H9 (cell line): Measurements from ENCODE around the gene IREB2. TPM values are rescaled to one million over a fixed set of nuclear protein-coding genes. Genes with fewer than 3 reads are reported as not detected.
A peak's percentile ranks its signal among the peaks of the same experiment; 100 is the strongest.

Experiments used
- DNase-seq: peaks from one replicate; pipeline ENCODE4 v3.0.0-alpha.2; 2017
- H2AFZ ChIP-seq: one replicate; pipeline ENCODE4 v1.6.1; 2013; ENCODE audit warnings: mild to moderate bottlenecking, low read length, control low read depth, moderate library complexity
- H2AK5ac ChIP-seq: 2 replicates; pipeline ENCODE4 v1.6.1; 2013; ENCODE audit warnings: low read length, control low read depth, mixed read lengths; ENCODE audit not compliant: insufficient read length
- H2BK120ac ChIP-seq: one replicate; pipeline ENCODE4 v1.6.1; 2013; ENCODE audit warnings: low read depth, mild to moderate bottlenecking, low read length, control low read depth, inconsistent platforms; ENCODE audit not compliant: poor library complexity, severe bottlenecking
- H2BK12ac ChIP-seq: 2 replicates; pipeline ENCODE4 v1.6.1; 2013; ENCODE audit warnings: low read length, control low read depth, mixed read lengths, low read depth; ENCODE audit not compliant: insufficient read length
- H2BK15ac ChIP-seq: 2 replicates; pipeline ENCODE4 v1.6.1; 2013; ENCODE audit warnings: low read depth, low read length, control low read depth
- H2BK20ac ChIP-seq: one replicate; pipeline ENCODE4 v1.6.1; 2013; ENCODE audit warnings: low read depth, mild to moderate bottlenecking, low read length, control low read depth, inconsistent platforms; ENCODE audit not compliant: poor library complexity, severe bottlenecking
- H2BK5ac ChIP-seq: 2 replicates; pipeline ENCODE4 v1.6.1; 2013; ENCODE audit warnings: low read length, control low read depth, mixed read lengths; ENCODE audit not compliant: insufficient read length
- H3K14ac ChIP-seq: 2 replicates; pipeline ENCODE4 v1.6.1; 2013; ENCODE audit warnings: low read length, control low read depth; ENCODE audit not compliant: insufficient read depth
- H3K18ac ChIP-seq: 2 replicates; pipeline ENCODE4 v1.6.1; 2013; ENCODE audit warnings: low read depth, mild to moderate bottlenecking, mixed read lengths, low read length, control low read depth; ENCODE audit not compliant: insufficient read length
- H3K23ac ChIP-seq: 2 replicates; pipeline ENCODE4 v1.6.1; 2013; ENCODE audit warnings: low read length, control low read depth, mixed read lengths, low read depth; ENCODE audit not compliant: insufficient read length
- H3K23me2 ChIP-seq: 2 replicates; pipeline ENCODE4 v1.6.1; 2013; ENCODE audit warnings: low read depth, mild to moderate bottlenecking, mixed read lengths, low read length, control low read depth; ENCODE audit not compliant: insufficient read length, poor library complexity, severe bottlenecking
- H3K27ac ChIP-seq: 2 replicates; pipeline ENCODE4 v1.5.1; 2013; ENCODE audit warnings: low read length, control low read depth, mixed read lengths, low read depth; ENCODE audit not compliant: insufficient read length
- H3K27me3 ChIP-seq: 2 replicates; pipeline ENCODE4 v1.6.1; 2013; ENCODE audit warnings: low read length, control low read depth, inconsistent platforms; ENCODE audit not compliant: insufficient read depth
- H3K4ac ChIP-seq: 2 replicates; pipeline ENCODE4 v1.6.1; 2013; ENCODE audit warnings: low read depth, mild to moderate bottlenecking, control low read depth, inconsistent platforms, low read length, moderate library complexity
- H3K4me1 ChIP-seq: 2 replicates; pipeline ENCODE4 v1.6.1; 2013; ENCODE audit warnings: low read length, control low read depth, inconsistent platforms; ENCODE audit not compliant: insufficient read depth
- H3K4me2 ChIP-seq: 2 replicates; pipeline ENCODE4 v1.6.1; 2013; ENCODE audit warnings: low read length, control low read depth, mixed read lengths; ENCODE audit not compliant: insufficient read length, insufficient read depth
- H3K56ac ChIP-seq: 2 replicates; pipeline ENCODE4 v1.6.1; 2013; ENCODE audit warnings: low read depth, mild to moderate bottlenecking, mixed read lengths, low read length, control low read depth; ENCODE audit not compliant: insufficient read length
- H3K79me1 ChIP-seq: 2 replicates; pipeline ENCODE4 v1.6.1; 2013; ENCODE audit warnings: low read depth, mild to moderate bottlenecking, moderate library complexity, low read length, control low read depth, inconsistent platforms; ENCODE audit not compliant: insufficient read depth, poor library complexity, severe bottlenecking
- H3K79me2 ChIP-seq: 2 replicates; pipeline ENCODE4 v1.6.1; 2013; ENCODE audit warnings: low read length, control low read depth, inconsistent platforms; ENCODE audit not compliant: insufficient read depth
- H3K9ac ChIP-seq: 2 replicates; pipeline ENCODE4 v1.6.1; 2013; ENCODE audit warnings: low read length, control low read depth, mixed read lengths; ENCODE audit not compliant: insufficient read length; ENCODE audit errors: extremely low read depth
- H3K9me3 ChIP-seq: one replicate; pipeline ENCODE4 v1.6.1; 2013; ENCODE audit warnings: low read depth, low read length, inconsistent platforms; ENCODE audit not compliant: control insufficient read depth
- H3T11ph ChIP-seq: one replicate; pipeline ENCODE4 v1.6.1; 2013; ENCODE audit warnings: mild to moderate bottlenecking, low read length, control low read depth, inconsistent platforms
- H4K20me1 ChIP-seq: one replicate; pipeline ENCODE4 v1.6.1; 2013; ENCODE audit not compliant: control insufficient read depth, insufficient read length, insufficient read depth
- H4K5ac ChIP-seq: 2 replicates; pipeline ENCODE4 v1.6.1; 2013; ENCODE audit warnings: low read depth, mild to moderate bottlenecking, mixed read lengths, low read length, control low read depth; ENCODE audit not compliant: insufficient read length
- H4K8ac ChIP-seq: replicated peaks from 2 replicates; pipeline ENCODE4 v1.6.1; 2013; ENCODE audit warnings: low read length, control low read depth, mixed read lengths, low read depth; ENCODE audit not compliant: insufficient read length
- H4K91ac ChIP-seq: 2 replicates; pipeline ENCODE4 v1.6.1; 2013; ENCODE audit warnings: low read depth, mild to moderate bottlenecking, moderate library complexity, mixed read lengths, low read length, control low read depth; ENCODE audit not compliant: insufficient read length
- H3K27ac Mint-ChIP-seq, 3 experiments: 2 replicates in 2 of 3; 3 replicates in 1 of 3; pipeline ENCODE4 v1.8.0; 2020 to 2021; ENCODE audit warnings: mixed read lengths in 3 of 3, mild to moderate bottlenecking in 1 of 3, moderate library complexity in 1 of 3
- H3K27me3 Mint-ChIP-seq: 2 replicates; pipeline ENCODE4 v1.8.0; 2021; ENCODE audit warnings: low read depth, mild to moderate bottlenecking, moderate library complexity, mixed read lengths
- H3K36me3 Mint-ChIP-seq, 3 experiments: 2 replicates in 2 of 3; 3 replicates in 1 of 3; pipeline ENCODE4 v1.8.0; 2020 to 2021; ENCODE audit warnings: low read depth in 3 of 3, mixed read lengths in 3 of 3; ENCODE audit not compliant: insufficient read depth in 1 of 3
- H3K4me1 Mint-ChIP-seq, 2 experiments: 2 replicates each; pipeline ENCODE4 v1.8.0; 2020; ENCODE audit warnings: mixed read lengths in 2 of 2
- H3K4me3 Mint-ChIP-seq, 2 experiments: 2 replicates in 1 of 2; 3 replicates in 1 of 2; pipeline ENCODE4 v1.8.0; 2020 to 2021; ENCODE audit warnings: mild to moderate bottlenecking in 2 of 2, mixed read lengths in 2 of 2, moderate library complexity in 1 of 2
- H3K9me3 Mint-ChIP-seq, 2 experiments: 2 replicates in 1 of 2; 3 replicates in 1 of 2; pipeline ENCODE4 v1.8.0; 2020; ENCODE audit warnings: mild to moderate bottlenecking in 2 of 2, mixed read lengths in 2 of 2, moderate library complexity in 1 of 2
- WGBS: extraction: QIAGEN DNeasy Blood & Tissue Kit; methylation state at CpG from one replicate; pipeline ENCODE4 v1.1.7; 2013; ENCODE audit warnings: missing lambda C conversion rate, low lambda C conversion rate, mixed read lengths; ENCODE audit not compliant: insufficient read length; ENCODE audit errors: extremely low coverage; 5-methylcytosine and 5-hydroxymethylcytosine counted together
- total RNA-seq: library from RNA; stranded (reverse); gene quantifications from 2 replicates; pipeline ENCODE4 v1.2.1, GENCODE V29; 2021
- TF ChIP-seq, protein P1 (sequence below): fragments of 200-600 bp; sonication (generic); conservative IDR thresholded peaks from 3 replicates; pipeline ENCODE4 v1.8.0; 2021; ENCODE audit warnings: antibody characterized with exemption, mild to moderate bottlenecking

The IREB2 gene
- total RNA-seq, 1 experiment from 2014 or later: 87.6 TPM

DNA sequence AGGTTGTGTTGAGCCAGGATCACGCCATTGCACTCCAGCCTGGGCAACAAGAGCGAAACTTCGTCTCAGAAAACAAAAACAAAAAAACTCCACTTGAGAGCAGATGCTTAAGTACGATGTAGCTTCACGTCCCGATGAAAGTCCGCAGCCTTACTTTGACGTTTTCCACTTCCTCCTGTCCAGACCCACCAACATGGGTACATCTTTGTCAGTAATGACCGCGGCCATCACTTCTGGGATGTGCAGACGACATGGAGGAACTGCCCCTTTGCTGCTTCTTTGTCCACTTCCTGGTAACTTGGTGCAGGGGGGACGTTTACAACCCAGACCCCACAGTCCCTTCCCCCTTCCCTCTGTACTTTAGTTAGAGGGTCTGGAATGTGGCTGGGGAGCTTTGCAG lies 49.2 kb upstream of the IREB2 start:
- TF ChIP-seq, protein P1, sequence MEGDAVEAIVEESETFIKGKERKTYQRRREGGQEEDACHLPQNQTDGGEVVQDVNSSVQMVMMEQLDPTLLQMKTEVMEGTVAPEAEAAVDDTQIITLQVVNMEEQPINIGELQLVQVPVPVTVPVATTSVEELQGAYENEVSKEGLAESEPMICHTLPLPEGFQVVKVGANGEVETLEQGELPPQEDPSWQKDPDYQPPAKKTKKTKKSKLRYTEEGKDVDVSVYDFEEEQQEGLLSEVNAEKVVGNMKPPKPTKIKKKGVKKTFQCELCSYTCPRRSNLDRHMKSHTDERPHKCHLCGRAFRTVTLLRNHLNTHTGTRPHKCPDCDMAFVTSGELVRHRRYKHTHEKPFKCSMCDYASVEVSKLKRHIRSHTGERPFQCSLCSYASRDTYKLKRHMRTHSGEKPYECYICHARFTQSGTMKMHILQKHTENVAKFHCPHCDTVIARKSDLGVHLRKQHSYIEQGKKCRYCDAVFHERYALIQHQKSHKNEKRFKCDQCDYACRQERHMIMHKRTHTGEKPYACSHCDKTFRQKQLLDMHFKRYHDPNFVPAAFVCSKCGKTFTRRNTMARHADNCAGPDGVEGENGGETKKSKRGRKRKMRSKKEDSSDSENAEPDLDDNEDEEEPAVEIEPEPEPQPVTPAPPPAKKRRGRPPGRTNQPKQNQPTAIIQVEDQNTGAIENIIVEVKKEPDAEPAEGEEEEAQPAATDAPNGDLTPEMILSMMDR: no peak
- Histone ChIP-seq H3K27me3 (no peaks in the 10 kb centered on the region), H2AFZ (no peak overlapping the region), H3K4me1 (peaks cover 5% of the 10 kb centered on the region), H3K56ac (no peak overlapping the region), H2BK15ac (no peak overlapping the region), H4K91ac (no peak overlapping the region), H2BK20ac (no peak overlapping the region), H3K4ac (no peak overlapping the region), H3K23me2 (no peaks in the 10 kb centered on the region), H3K4me2 (no peak overlapping the region), H3K79me1 (no peaks in the 10 kb centered on the region), H3K23ac (no peak overlapping the region), H3K79me2 (no peaks in the 10 kb centered on the region), H2BK12ac (no peak overlapping the region), H4K5ac (no peak overlapping the region), H3K9ac (no peak overlapping the region), H2AK5ac (no peak overlapping the region), H3K18ac (no peak overlapping the region), H2BK120ac (no peak overlapping the region), H4K20me1 (no peaks in the 10 kb centered on the region), H3K9me3 (no peaks in the 10 kb centered on the region), H3T11ph (no peak overlapping the region), H3K27ac (no peak overlapping the region), H3K14ac (no peak overlapping the region), H4K8ac (no peak overlapping the region), H2BK5ac (no peak overlapping the region)
- H3K4me3 Mint-ChIP-seq: peak overlapping the region in 1 of 2 experiments; percentile 21; a peak in 1 of 5 replicates
- peak overlapping the region in 2 of 3 experiments; percentile 13 to 62; a peak in 2 of 7 replicates for H3K27ac Mint-ChIP-seq
- peaks cover 40 to 64% of the 10 kb centered on the region in 2 experiments for H3K4me1 Mint-ChIP-seq
- H3K36me3 Mint-ChIP-seq: peaks cover 0 to 5% (median 2%) of the 10 kb centered on the region in 3 experiments; a peak in 2 of 7 replicates
- no peak for DNase-seq
- WGBS: no CpG with 5 or more reads among the region's 12 CpGs
- H3K27me3 Mint-ChIP-seq: peaks cover 13% of the 10 kb centered on the region
- peaks cover 3 to 8% of the 10 kb centered on the region in 2 experiments; a peak in 2 of 5 replicates for H3K9me3 Mint-ChIP-seq
